ENCODE measurements around the gene ESAM. TPM values are rescaled to one million over a fixed set of nuclear protein-coding genes. Genes with fewer than 3 reads are reported as not detected.

The ESAM gene
- total RNA-seq, 1 donor from 2014 or later = 1.6 TPM

GRCh38 chr11:124754309-124754708, 7.8 kb downstream of the ESAM start:
- no peak for DNase-seq (ENCODE audit: low spot score, unreplicated experiment)
- Mint-ChIP-seq H3K27ac (no peak overlapping the region), H3K4me1 (ENCODE audit: low read depth) (peaks cover 10% of the 10 kb centered on the region), H3K27me3 (peaks cover 59% of the 10 kb centered on the region), H3K9me3 (ENCODE audit: low read depth) (no peaks in the 10 kb centered on the region), H3K36me3 (ENCODE audit: insufficient read depth) (no peaks in the 10 kb centered on the region), H3K4me3 (ENCODE audit: low read depth) (no peak overlapping the region)
- TF ChIP-seq CTCF (IDR thresholded peaks at IDR 0.05; ENCODE audit: unreplicated experiment) = no peak

- no peak for TF ChIP-seq CTCF (IDR thresholded peaks at IDR 0.05; ENCODE audit: unreplicated experiment)
- Mint-ChIP-seq H3K4me3 (ENCODE audit: low read depth) (no peak overlapping the region), H3K36me3 (ENCODE audit: insufficient read depth) (no peaks in the 10 kb centered on the region), H3K27ac (no peak overlapping the region), H3K27me3 (peaks cover 59% of the 10 kb centered on the region), H3K9me3 (ENCODE audit: low read depth) (no peaks in the 10 kb centered on the region), H3K4me1 (ENCODE audit: low read depth) (peaks cover 13% of the 10 kb centered on the region)
- no peak for DNase-seq (ENCODE audit: low spot score, unreplicated experiment)
Measured at GRCh38 chr11:124753624-124754023, 8.5 kb downstream of the ESAM start.

GRCh38 chr11:124753205-124753604, 8.9 kb downstream of the ESAM start:
- H3K4me1 Mint-ChIP-seq (ENCODE audit: low read depth) = peaks cover 11% of the 10 kb centered on the region
- H3K36me3 Mint-ChIP-seq (ENCODE audit: insufficient read depth) = no peaks in the 10 kb centered on the region
- no peak overlapping the region for H3K4me3 Mint-ChIP-seq (ENCODE audit: low read depth)
- H3K27me3 Mint-ChIP-seq = peaks cover 59% of the 10 kb centered on the region
- no peak overlapping the region for H3K27ac Mint-ChIP-seq
- DNase-seq (ENCODE audit: low spot score, unreplicated experiment) = no peak
- H3K9me3 Mint-ChIP-seq (ENCODE audit: low read depth) = no peaks in the 10 kb centered on the region
- no peak for TF ChIP-seq CTCF (IDR thresholded peaks at IDR 0.05; ENCODE audit: unreplicated experiment)

GRCh38 chr11:124752471-124753102, 9.5 kb downstream of the ESAM start:
- Mint-ChIP-seq H3K4me1 (ENCODE audit: low read depth) (peaks cover 11% of the 10 kb centered on the region), H3K27me3 (peaks cover 60% of the 10 kb centered on the region), H3K4me3 (ENCODE audit: low read depth) (no peak overlapping the region), H3K9me3 (ENCODE audit: low read depth) (no peaks in the 10 kb centered on the region), H3K27ac (no peak overlapping the region), H3K36me3 (ENCODE audit: insufficient read depth) (no peaks in the 10 kb centered on the region)
- DNase-seq (ENCODE audit: low spot score, unreplicated experiment) = no peak
- TF ChIP-seq CTCF (IDR thresholded peaks at IDR 0.05; ENCODE audit: unreplicated experiment) = no peak

- Mint-ChIP-seq H3K27ac (no peak within 1 kb of the TSS), H3K36me3 (ENCODE audit: insufficient read depth) (no peaks in the 10 kb centered on the region), H3K9me3 (ENCODE audit: low read depth) (no peaks in the 10 kb centered on the region), H3K27me3 (peaks cover 61% of the 10 kb centered on the region), H3K4me3 (ENCODE audit: low read depth) (no peak within 1 kb of the TSS), H3K4me1 (ENCODE audit: low read depth) (peaks cover 15% of the 10 kb centered on the region)
- no peak for DNase-seq (ENCODE audit: low spot score, unreplicated experiment)
- no peak for TF ChIP-seq CTCF (IDR thresholded peaks at IDR 0.05; ENCODE audit: unreplicated experiment)
Measured at GRCh38 chr11:124751741-124752470, 10.2 kb downstream of the ESAM start, which contains the start of gene VSIG2. TSS of gene VSIG2 (minus strand) at chr11:124752255. CDS start at chr11:124752137, 118 bp downstream.
